Measurements from ENCODE around the gene SPRTN.
"Not testable (repeated sequence)": the region's sequence is repeated elsewhere in the genome, so short reads cannot be mapped to it uniquely, and the experiment has no call there.

Gene SPRTN

GRCh38 chr1:231335663-231336602 lies 2.2 kb upstream of the SPRTN start:
- DNase-seq (ENCODE audit: low spot score) = no peak

- DNase-seq (ENCODE audit: low spot score) = peak; percentile 16
These were observed 1.0 kb upstream of the SPRTN start for GRCh38 chr1:231337043-231337471.

GRCh38 chr1:231337472-231338269 lies 422 bp upstream of the SPRTN start, which contains the start of gene EXOC8:
Gene EXOC8 (minus strand): TSS chr1:231337852. CDS start chr1:231337745, 107 bp downstream.
- peak; percentile 93 for DNase-seq (ENCODE audit: low spot score)

- no peak for DNase-seq (ENCODE audit: low spot score)
These were observed 2.4 kb downstream of the SPRTN start for GRCh38 chr1:231340328-231341013.

- DNase-seq (ENCODE audit: low spot score) = no peak
These were observed 9.9 kb downstream of the SPRTN start for GRCh38 chr1:231347961-231348360.

- DNase-seq (ENCODE audit: low spot score) = no peak
These were observed 10.3 kb downstream of the SPRTN start for GRCh38 chr1:231348442-231348841.

- not testable (repeated sequence) for DNase-seq (ENCODE audit: low spot score)
These were observed 10.8 kb downstream of the SPRTN start for GRCh38 chr1:231348856-231349255.

- DNase-seq (ENCODE audit: low spot score) = no peak
These were observed 13.7 kb downstream of the SPRTN start for GRCh38 chr1:231351816-231352215.

GRCh38 chr1:231353086-231353485 lies 15.0 kb downstream of the SPRTN start:
- no peak for DNase-seq (ENCODE audit: low spot score)

GRCh38 chr1:231354330-231355020 lies 16.4 kb downstream of the SPRTN start:
- no peak for DNase-seq (ENCODE audit: low spot score)

GRCh38 chr1:231355171-231355570 lies 17.1 kb downstream of the SPRTN start:
- DNase-seq (ENCODE audit: low spot score) = no peak

- DNase-seq (ENCODE audit: low spot score) = no peak
These were observed 19.2 kb downstream of the SPRTN start for GRCh38 chr1:231357187-231357772.

GRCh38 chr1:231357831-231358354 lies 19.8 kb downstream of the SPRTN start:
- peak; percentile 77 for DNase-seq (ENCODE audit: low spot score)

- no peak for DNase-seq (ENCODE audit: low spot score)
These were observed 21.0 kb downstream of the SPRTN start for GRCh38 chr1:231359113-231359512.

GRCh38 chr1:231362325-231362724 lies 24.2 kb downstream of the SPRTN start:
- DNase-seq (ENCODE audit: low spot score) = no peak

- DNase-seq (ENCODE audit: low spot score) = no peak
These were observed 25.5 kb downstream of the SPRTN start for GRCh38 chr1:231363624-231364023.

GRCh38 chr1:231364192-231364591 lies 26.1 kb downstream of the SPRTN start:
- DNase-seq (ENCODE audit: low spot score) = no peak

GRCh38 chr1:231369282-231369681 lies 31.2 kb downstream of the SPRTN start:
- no peak for DNase-seq (ENCODE audit: low spot score)

GRCh38 chr1:231372501-231372900 lies 34.4 kb downstream of the SPRTN start:
- DNase-seq (ENCODE audit: low spot score) = no peak

- DNase-seq (ENCODE audit: low spot score) = no peak
These were observed 36.3 kb downstream of the SPRTN start for GRCh38 chr1:231374394-231374793.

GRCh38 chr1:231376101-231376500 lies 38.0 kb downstream of the SPRTN start:
- DNase-seq (ENCODE audit: low spot score) = no peak
